Sigmoid colon (tissue), 3 donors: ENCODE measurements around the gene PDZRN3.

ENCODE experiments used
- CTCF ChIP-seq, 4 experiments: fragments of 450-650 bp in 3 of 4; fragments of 200-600 bp in 1 of 4; IDR thresholded peaks; one replicate each; pipeline ENCODE4 v1.5.1; 2016 to 2019; ENCODE audit warnings: antibody characterized with exemption in 4 of 4, mild to moderate bottlenecking in 3 of 4, moderate library complexity in 2 of 4
- POLR2A ChIP-seq, 2 donors: fragments of 450-650 bp; IDR thresholded peaks; one replicate each; pipeline ENCODE4 v1.6.1; 2016; ENCODE audit warnings: antibody characterized with exemption in 2 of 2, mild to moderate bottlenecking in 2 of 2, moderate library complexity in 2 of 2

DNA sequence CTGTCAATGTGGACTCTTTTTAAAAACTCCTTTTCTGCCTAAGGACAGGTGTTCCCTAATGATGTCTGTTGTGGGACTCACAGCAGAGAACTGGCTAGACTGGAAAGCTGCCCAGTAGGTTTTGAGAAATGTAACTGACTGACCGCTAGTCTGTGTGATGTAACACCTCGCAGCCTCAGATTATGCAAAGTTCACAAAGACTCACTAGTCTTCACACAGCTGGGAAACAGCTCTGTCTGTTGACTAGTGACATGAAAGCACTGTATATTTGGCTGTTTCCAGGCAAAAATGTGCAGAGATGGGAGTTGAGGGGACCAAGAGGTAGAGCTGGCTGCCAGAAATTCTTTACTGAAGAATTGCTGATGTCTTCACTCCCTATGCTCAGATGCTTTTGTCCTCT is 10.3 kb downstream of the PDZRN3 start:
- TF ChIP-seq POLR2A (IDR thresholded peaks at IDR 0.05), result no peak
- no peak for TF ChIP-seq CTCF (IDR thresholded peaks at IDR 0.05)
